Smooth muscle cell (in vitro differentiated cells): ENCODE results near the gene DELE1. TPM values are rescaled to one million over a fixed set of nuclear protein-coding genes. Genes with fewer than 3 reads are reported as not detected.

ENCODE experiments used
- DNase-seq: peaks from one replicate; lab custom pipeline; 2025; ENCODE audit not compliant: unreplicated experiment; lab: John Stamatoyannopoulos, UW
- H2AFZ ChIP-seq: fragments of 200-600 bp; sonication (generic); 2 replicates; pipeline ENCODE4 v1.6.0; 2016; ENCODE audit warnings: antibody characterized with exemption, low read depth, mild to moderate bottlenecking
- H3F3A ChIP-seq: fragments of 200-600 bp; sonication (generic); 2 replicates; pipeline ENCODE4 v1.6.0; 2017; ENCODE audit warnings: antibody characterized with exemption, low read depth
- H3K27ac ChIP-seq: fragments of 200-600 bp; sonication (generic); 2 replicates; pipeline ENCODE4 v1.5.1; 2016; ENCODE audit warnings: low read depth, mild to moderate bottlenecking
- H3K27me3 ChIP-seq: fragments of 200-600 bp; sonication (generic); 2 replicates; pipeline ENCODE4 v1.6.1; 2016; ENCODE audit warnings: low read depth, mild to moderate bottlenecking
- H3K36me3 ChIP-seq: fragments of 200-600 bp; sonication (generic); 2 replicates; pipeline ENCODE4 v1.5.1; 2016; ENCODE audit warnings: low read depth
- H3K4me1 ChIP-seq: fragments of 200-600 bp; sonication (generic); 2 replicates; pipeline ENCODE4 v1.5.1; 2016; ENCODE audit warnings: low read depth
- H3K4me2 ChIP-seq: fragments of 200-600 bp; sonication (generic); 2 replicates; pipeline ENCODE4 v1.6.0; 2016; ENCODE audit warnings: mild to moderate bottlenecking
- H3K4me3 ChIP-seq: fragments of 200-600 bp; sonication (generic); 2 replicates; pipeline ENCODE4 v1.5.1; 2016; ENCODE audit warnings: mild to moderate bottlenecking
- H3K79me2 ChIP-seq: fragments of 200-600 bp; sonication (generic); 2 replicates; pipeline ENCODE4 v1.6.0; 2016; ENCODE audit warnings: low read depth, mild to moderate bottlenecking
- H3K9ac ChIP-seq: fragments of 200-600 bp; sonication (generic); 2 replicates; pipeline ENCODE4 v1.6.0; 2016; ENCODE audit warnings: low read depth
- H3K9me3 ChIP-seq: fragments of 200-600 bp; sonication (generic); replicated peaks from 2 replicates; pipeline ENCODE4 v1.5.1; 2016; ENCODE audit warnings: low read depth
- H4K20me1 ChIP-seq: fragments of 200-600 bp; sonication (generic); 2 replicates; pipeline ENCODE4 v1.6.0; 2016; ENCODE audit warnings: low read depth
- CTCF ChIP-seq: fragments of 200-600 bp; sonication (generic); IDR thresholded peaks from 2 replicates; pipeline ENCODE4 v1.5.1; 2017; ENCODE audit warnings: borderline replicate concordance, mild to moderate bottlenecking, antibody characterized with exemption; ENCODE audit not compliant: insufficient read depth, poor library complexity, severe bottlenecking
- WGBS: methylation state at CpG from one replicate; pipeline ENCODE4 v1.1.7; 2016; ENCODE audit warnings: low lambda C conversion rate; 5-methylcytosine and 5-hydroxymethylcytosine counted together
- polyA plus RNA-seq: library from polyadenylated mRNA; unstranded; fragments of >200 nt; fragmentation: Nextera tagmentation; extraction: Ambion mirVana; gene quantifications from 2 replicates; pipeline ENCODE4 v1.2.1, GENCODE V29; 2016
- total RNA-seq: library from RNA; depleted of rRNA; stranded (reverse); fragments of >200 nt; gene quantifications from 2 replicates; pipeline ENCODE4 v1.2.3, GENCODE V29; 2014

DELE1 gene
- total and polyA plus RNA-seq, 2 experiments from 2014 or later, result 20.7 to 32.0 TPM

GRCh38 chr5:141941307-141941706, 17.6 kb downstream of the DELE1 start:
- H3K27me3 ChIP-seq, result no peaks in the 10 kb centered on the region

GRCh38 chr5:141941779-141942178, 18.1 kb downstream of the DELE1 start:
- TF ChIP-seq CTCF, result no peak
- Histone ChIP-seq H3K4me3 (no peak overlapping the region), H3K9ac (no peak overlapping the region), H3K4me1 (peaks cover 3% of the 10 kb centered on the region), H3K27me3 (no peaks in the 10 kb centered on the region), H3K36me3 (no peaks in the 10 kb centered on the region), H2AFZ (no peak overlapping the region), H3K79me2 (no peaks in the 10 kb centered on the region), H3K9me3 (no peaks in the 10 kb centered on the region), H3F3A (no peaks in the 10 kb centered on the region), H4K20me1 (peaks cover 4% of the 10 kb centered on the region), H3K27ac (no peak overlapping the region), H3K4me2 (peak overlapping the region; percentile 30)
- no peak for DNase-seq
- WGBS, result 89% methylated on average over 6 of the region's 6 CpGs

More at GRCh38 chr5:141941307-141941706, 17.6 kb downstream of the DELE1 start:
- no peak for TF ChIP-seq CTCF
- Histone ChIP-seq H4K20me1 (peaks cover 5% of the 10 kb centered on the region), H2AFZ (no peak overlapping the region), H3K79me2 (no peaks in the 10 kb centered on the region), H3K4me2 (peak overlapping the region; percentile 30), H3K27ac (peak overlapping the region; percentile 34), H3K36me3 (no peaks in the 10 kb centered on the region), H3K9ac (no peak overlapping the region), H3K4me1 (peaks cover 3% of the 10 kb centered on the region), H3K9me3 (no peaks in the 10 kb centered on the region), H3K4me3 (no peak overlapping the region), H3F3A (no peaks in the 10 kb centered on the region)
- no peak for DNase-seq
- WGBS, result 82% methylated on average over 6 of the region's 6 CpGs

- 78% methylated on average over 9 of the region's 9 CpGs for WGBS
- no peak overlapping the region for H3K4me3 ChIP-seq
- H3F3A ChIP-seq, result no peaks in the 10 kb centered on the region
- no peak overlapping the region for H2AFZ ChIP-seq
- H3K4me2 ChIP-seq, result no peak overlapping the region
- no peak overlapping the region for H3K27ac ChIP-seq
- no peak for TF ChIP-seq CTCF
- H4K20me1 ChIP-seq, result no peaks in the 10 kb centered on the region
- H3K9me3 ChIP-seq, result no peaks in the 10 kb centered on the region
- H3K27me3 ChIP-seq, result no peaks in the 10 kb centered on the region
- H3K36me3 ChIP-seq, result no peaks in the 10 kb centered on the region
- no peak overlapping the region for H3K9ac ChIP-seq
- peaks cover 3% of the 10 kb centered on the region for H3K4me1 ChIP-seq
- no peak for DNase-seq
- H3K79me2 ChIP-seq, result no peaks in the 10 kb centered on the region
Observed at GRCh38 chr5:141942185-141942857, 18.6 kb downstream of the DELE1 start.

DNA sequence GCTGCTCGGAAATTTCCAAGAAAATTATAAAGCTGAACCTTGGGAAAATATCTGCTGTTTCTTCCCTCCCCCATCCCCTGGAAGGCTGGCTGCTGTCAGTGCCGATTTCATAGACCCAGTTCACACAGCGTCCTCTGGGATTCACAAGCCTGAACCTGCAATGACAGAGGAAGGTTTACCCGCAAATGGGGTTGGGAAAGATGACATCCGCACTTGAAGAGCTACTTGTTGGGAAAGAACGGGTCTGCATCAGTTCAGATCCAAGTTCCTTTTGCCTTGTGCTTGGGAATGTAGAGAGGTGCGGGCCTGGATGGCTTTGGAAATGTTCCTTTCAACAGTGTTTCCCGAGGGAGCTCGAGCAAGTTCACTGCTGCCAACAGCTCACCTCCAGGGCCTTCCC, 20.4 kb downstream of the DELE1 start:
- TF ChIP-seq CTCF, result no peak
- H3K36me3 ChIP-seq, result no peaks in the 10 kb centered on the region
- DNase-seq, result no peak
- no peak overlapping the region for H3K4me2 ChIP-seq
- no peak overlapping the region for H3K9ac ChIP-seq
- H3F3A ChIP-seq, result no peaks in the 10 kb centered on the region
- no peaks in the 10 kb centered on the region for H3K9me3 ChIP-seq
- no peak overlapping the region for H2AFZ ChIP-seq
- H3K4me3 ChIP-seq, result no peak overlapping the region
- no peaks in the 10 kb centered on the region for H3K27me3 ChIP-seq
- H3K4me1 ChIP-seq, result peaks cover 3% of the 10 kb centered on the region
- no peak overlapping the region for H3K27ac ChIP-seq
- no peaks in the 10 kb centered on the region for H4K20me1 ChIP-seq
- WGBS, result 89% methylated on average over 9 of the region's 9 CpGs
- no peaks in the 10 kb centered on the region for H3K79me2 ChIP-seq
